NT2/D1 (cell line): Measurements from ENCODE around the gene FAM171A1.

Experiments
- SUZ12 ChIP-seq: IDR thresholded peaks from 2 replicates; pipeline ENCODE4 v1.6.1; 2011; ENCODE audit not compliant: insufficient read length, insufficient read depth; ENCODE audit errors: extremely low read depth
- YY1 ChIP-seq: IDR thresholded peaks from 2 replicates; pipeline ENCODE4 v1.6.1; 2011; ENCODE audit not compliant: insufficient read length, insufficient read depth
- ZNF274 ChIP-seq: IDR thresholded peaks from 2 replicates; pipeline ENCODE4 v1.6.1; 2011; ENCODE audit warnings: mild to moderate bottlenecking, low read depth, low read length

- TF ChIP-seq ZNF274 (no peak), YY1 (no peak), SUZ12 (no peak)
These were observed 37.0 kb downstream of the FAM171A1 start for GRCh38 chr10:15333909-15334649.
